ENCODE results near the gene CDCA7L.
A peak's percentile ranks its signal among the peaks of the same experiment; 100 is the strongest.
"Not testable (repeated sequence)": the region's sequence is repeated elsewhere in the genome, so short reads cannot be mapped to it uniquely, and the experiment has no call there.

Gene CDCA7L

DNA sequence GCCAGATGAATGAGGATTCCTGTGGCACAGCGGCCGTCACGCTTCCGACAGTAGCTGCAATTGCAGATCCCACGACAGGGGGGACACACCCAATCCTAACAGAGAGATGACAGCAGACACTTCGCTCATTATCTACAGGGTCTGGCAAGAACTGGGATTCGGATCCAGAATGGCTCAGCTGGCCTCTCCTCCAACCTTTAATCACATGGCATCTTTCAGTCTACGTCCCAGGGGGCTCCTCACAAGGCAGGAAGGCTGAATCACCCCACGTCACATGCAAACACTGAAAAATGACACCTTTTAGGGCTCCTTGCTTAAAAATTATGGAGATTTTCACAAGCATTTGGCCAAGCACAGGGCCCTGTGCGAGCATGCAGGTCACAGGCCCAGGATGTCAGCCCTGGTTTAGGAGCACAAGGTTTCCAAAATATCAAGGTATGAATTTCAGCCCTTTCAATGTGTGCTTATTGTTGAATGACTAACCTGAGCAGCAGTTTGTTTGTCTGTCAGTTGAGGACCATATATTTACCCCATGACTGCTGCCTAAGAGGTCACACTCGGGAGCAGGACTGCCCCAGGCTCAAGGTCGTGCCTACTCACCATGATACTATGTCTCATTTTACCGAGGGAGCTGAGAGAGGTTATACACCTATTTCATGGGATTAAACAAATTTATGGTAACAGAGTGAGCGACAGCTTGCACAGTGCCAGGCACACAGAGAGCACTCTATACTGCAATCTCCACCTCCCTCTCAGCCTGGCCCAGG, 42.5 kb downstream of the CDCA7L start:
- no peak for DNase-seq

DNA sequence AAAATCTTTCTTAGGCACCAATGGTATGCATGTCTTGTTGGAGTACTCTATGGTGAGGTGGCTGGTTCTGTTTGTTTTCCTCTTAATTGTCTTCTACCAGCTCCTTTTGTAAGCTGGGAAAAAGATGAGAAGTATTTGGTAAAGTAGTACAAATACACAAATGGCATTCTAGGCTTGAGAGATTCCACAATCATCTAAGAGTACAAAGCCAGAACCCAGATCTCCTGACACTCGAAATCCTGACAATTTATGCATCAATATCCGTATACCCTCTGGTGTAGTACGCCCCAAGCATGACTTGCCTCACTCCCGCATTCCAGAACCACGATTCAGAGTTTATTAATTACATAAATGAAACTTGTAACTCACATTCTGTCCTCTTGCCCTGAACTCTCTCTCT, 43.5 kb downstream of the CDCA7L start:
- DNase-seq, result no peak

DNA sequence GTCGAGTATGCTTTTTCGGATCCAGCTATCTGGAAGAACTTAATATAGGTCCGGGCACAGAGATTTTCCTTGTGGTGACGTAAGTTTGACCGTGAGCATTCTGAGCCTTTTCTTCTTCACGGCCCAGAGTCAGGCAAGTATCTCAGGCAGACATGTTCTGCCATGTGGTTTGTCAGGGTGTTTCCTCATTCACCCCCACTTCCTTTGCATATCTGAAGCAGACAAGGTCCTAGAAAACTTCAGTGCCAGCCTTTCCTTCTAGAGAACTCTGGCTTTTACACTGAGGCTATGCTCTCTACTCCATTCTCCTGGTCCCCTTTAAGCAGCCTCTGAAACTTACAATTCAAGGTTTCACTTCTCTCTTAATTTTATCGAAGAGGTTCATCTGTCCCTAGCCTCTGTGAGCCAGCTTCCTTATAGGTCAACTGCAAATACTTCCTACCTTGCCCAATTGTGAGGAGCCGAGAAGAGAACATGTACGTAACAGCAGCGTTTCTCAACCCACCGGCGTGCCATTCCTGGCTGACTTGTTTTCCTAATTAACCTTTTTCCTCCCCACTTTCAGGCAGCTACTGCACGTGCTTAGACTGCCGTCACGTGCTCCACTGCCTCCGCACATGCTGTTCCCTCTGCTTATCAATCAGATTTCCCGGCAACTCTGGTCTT, 47.3 kb downstream of the CDCA7L start:
- DNase-seq, result no peak

DNA sequence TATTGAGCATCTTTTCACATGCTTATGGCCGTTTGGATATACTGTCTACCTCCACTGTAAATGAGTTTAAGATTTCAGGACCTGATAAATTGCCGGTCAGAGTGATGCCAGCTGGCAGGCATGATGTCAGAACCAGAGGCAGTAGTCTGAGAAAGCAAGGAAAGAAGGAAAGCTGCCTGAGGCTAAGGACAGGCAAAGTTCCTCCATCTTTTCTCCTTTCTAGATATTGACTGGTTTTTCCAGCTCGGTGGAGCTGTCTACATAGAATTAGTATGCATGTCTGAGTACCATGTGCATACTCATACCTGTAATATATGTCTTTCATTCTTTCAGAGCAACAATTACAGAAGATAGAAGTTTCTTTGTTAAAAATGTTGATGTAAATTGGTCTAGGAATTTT, 52.3 kb downstream of the CDCA7L start:
- DNase-seq, result no peak

DNA sequence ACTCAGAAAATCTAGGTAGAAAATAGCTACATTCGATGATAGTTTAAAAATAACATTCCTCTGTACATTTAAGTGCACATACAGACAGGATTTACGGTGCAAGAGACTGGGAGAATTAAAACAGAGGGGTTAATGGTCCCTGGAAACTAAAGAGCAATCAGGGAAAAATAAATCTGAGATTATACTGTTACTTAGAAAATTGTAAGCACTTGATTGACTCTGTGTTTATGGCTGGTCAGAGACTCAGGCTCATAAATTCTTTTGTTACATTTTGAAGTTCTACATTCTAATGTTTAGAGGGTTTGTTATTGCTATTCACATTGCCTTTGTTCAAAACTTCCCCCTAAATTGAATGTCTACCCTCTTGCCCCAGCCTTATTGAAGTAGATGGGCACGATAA, 54.4 kb downstream of the CDCA7L start:
- DNase-seq, result no peak

DNA sequence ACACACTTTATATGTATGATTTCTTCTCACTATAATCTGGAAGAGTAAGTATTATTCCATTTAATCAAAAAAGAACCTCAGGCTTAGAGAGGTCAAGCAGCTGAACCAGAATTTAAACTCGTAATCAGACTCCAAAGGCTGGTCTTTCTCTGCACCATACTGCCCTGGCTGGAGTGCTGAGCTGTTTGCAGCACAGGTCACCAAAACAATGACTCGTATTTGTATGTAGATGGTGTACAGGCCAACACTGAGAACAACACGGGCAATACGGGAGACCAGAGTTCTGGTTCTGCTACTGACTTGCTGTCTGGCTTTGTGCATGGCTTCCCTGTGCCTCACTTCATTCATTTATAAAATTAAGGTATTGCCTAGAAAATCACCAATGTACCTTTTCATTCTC, 57.9 kb downstream of the CDCA7L start:
- no peak for DNase-seq

DNA sequence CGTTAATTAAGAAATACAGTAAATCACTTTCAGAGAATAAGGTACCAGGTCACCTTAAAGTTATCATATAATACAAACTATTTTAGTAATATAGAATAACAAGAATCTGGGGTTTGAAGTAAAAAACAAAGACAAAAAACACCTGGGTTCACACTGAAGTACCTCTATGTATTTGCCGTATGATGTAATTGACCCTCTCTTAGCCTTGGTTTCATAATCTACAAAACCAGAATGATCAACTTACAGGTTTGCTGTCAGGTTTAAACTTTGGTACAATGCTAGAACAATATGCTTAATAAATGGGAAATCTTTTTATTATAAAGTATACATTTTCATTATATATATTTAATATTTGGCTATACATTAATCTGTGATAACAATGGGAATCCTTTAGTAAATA, 58.3 kb downstream of the CDCA7L start:
- no peak for DNase-seq

DNA sequence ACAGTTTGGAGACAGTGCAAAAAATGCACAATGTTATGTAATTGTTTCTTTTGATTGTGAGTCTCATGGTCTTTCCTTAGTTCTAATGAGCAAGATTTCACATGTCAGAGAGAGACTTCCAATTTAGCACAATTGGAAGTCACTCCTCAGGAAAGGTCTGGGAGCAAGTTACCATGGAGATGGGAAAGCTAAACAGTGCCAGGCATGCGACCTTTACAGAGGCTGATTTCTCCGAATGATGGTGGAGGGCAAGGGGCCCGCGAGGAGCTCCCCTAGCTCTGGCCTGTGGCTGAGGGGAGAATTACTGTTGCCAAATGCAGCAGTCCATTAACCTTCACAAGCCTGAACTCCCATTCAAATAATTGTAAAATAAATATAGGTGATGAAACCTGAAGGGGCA, 59.3 kb downstream of the CDCA7L start:
- no peak for DNase-seq

DNA sequence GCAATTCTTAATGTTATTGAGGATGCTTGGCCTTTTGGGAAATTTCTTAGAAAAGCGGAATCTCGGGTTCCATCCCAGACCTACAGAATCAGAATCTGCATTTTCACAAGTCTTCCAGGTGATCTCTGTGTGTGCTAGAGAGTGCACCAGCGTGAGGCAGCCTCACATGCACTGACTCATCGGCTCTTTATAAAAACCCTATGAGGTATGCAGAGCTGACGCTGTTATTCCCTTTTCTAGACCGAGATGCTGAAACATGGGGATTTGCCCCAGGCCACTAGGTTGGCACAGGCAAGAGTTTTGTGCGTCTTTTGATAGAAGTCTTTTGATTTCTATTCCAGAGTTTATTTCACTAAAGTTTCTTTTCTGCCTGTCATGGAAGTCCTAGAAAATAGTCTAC, 61.2 kb downstream of the CDCA7L start:
- no peak for DNase-seq

DNA sequence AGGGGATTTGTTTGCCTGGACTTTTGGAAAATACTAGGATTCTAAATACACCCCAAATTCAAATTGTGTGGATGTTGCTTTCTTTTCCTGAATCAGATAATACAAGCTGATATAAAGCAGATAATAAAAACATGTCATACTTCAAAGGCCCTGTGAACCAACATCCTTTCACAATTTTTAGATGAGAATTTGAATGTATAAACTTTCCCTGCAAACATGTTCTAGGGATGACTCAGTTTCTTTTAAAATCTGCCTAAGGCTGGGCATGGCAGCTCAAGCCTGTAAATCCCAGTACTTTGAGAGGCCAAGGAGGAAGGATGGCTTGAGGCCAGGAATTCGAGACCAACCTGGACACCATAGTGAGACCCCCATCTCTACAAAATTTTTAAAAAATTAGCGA, 62.2 kb downstream of the CDCA7L start:
- not testable (repeated sequence) for DNase-seq

DNA sequence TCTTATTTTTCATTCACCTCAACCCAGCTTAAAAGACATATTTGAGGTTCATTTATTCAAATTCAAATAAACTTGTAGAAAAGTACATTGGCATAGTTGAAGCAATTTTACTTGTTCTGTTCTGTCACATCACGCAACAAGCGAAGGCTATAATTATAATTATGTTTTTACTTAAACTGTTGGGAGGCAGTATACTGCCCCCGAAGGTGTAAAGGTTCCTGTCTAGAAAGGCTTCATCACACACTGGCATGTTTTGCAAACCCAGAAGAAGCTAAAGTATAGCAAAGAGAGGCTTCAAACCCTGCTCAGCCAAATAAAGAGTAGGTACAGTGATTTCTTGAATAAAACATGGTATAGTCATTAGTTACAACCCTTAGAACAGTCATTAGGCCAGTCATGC, 62.6 kb downstream of the CDCA7L start:
- no peak for DNase-seq

DNA sequence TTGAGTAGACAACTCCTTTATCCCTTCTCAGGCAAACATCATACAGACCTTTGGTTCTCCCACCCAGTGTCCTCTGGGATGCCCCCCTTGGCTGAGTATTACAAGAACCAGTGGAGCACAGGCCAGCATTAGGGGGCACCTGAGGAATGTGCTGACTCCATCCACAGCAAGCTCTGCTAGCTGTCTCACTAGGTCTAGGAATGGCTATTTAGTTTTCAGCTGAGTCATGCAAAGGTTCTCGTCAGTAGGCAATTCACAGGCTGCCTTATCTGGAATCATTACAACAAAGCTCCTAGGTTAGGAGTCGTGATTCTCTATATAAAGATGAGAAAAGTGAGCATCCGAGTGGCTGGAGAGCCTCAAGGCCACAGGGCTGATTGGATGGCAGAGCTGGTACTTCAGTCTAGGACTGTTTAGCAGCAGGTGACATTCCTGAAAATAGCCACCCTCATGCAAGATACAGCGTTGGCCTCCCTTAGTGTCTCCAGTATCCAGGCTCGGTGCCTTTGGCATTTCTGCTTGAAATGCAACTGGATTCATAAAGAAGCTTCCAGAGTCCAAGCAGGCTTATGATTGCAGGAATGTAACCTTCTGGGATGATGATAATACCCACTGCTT, 75.8 kb downstream of the CDCA7L start:
- DNase-seq, result no peak

DNA sequence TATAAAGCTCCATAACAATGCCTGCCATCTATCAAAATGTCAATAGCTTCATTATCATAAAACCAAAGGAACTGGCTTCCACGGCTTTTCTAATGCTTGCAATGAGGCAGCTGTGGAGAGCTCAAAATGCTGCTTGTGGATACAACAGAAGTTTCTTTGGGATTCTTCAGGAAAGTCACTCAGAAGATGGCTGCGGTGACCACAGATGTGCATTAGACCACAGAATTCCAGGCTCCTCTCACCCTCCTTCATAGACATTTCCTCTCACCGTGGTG, 77.2 kb downstream of the CDCA7L start:
- DNase-seq, result peak; percentile 68

DNA sequence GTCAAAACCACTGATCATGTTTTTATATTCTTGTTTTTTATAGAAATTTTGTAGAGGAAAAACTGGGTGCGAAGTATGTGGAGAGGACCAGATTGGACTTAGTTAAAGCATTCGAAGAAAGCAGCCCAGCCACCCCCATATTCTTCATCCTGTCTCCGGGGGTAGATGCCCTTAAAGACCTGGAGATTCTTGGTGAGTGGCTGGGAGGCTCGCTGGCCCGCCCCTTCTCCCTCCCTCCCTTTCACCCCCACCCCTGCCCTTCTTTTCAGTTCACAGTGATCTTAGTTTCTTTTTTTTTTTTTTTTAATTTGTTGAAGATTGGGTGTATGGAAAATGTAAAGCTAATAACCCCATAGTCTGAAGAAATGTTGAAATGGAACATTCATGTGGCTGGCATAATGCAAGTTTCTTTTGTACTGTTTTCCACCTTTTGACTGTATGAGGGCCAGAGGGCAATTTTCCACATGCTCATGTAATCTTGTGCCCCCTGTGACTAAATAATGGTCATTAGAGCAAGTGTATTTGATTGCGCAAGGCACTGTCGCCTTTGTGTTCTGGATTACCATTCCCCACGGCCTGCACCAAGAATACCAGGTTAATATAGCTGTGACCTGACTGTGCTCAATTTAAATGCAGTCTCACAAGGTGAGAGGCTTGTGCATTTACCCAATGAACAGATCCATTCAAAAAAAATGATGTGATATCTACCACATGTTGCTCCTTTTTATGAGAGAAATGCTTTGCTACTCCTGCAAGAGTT, 77.7 kb downstream of the CDCA7L start:
- DNase-seq, result peak; percentile 80

DNA sequence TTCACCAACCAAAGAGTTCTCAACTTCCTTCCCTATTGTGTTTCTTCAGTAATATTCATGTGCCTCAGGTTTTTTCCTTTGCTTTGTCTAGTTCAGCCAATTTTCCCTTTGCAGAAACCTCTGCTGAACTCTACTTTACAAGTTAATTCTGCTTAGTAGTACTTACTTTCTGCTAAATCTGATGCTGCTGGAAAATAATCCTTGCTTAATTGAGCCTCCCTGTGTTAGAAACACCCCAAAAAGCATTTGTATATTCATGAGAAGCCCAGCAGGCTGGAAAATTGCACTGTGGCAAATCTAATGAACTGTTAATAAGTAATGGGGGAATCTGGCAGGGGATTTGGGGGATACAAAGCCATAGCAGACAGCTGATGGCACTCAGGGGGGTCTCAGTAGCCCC, 78.5 kb downstream of the CDCA7L start:
- DNase-seq, result no peak

DNA sequence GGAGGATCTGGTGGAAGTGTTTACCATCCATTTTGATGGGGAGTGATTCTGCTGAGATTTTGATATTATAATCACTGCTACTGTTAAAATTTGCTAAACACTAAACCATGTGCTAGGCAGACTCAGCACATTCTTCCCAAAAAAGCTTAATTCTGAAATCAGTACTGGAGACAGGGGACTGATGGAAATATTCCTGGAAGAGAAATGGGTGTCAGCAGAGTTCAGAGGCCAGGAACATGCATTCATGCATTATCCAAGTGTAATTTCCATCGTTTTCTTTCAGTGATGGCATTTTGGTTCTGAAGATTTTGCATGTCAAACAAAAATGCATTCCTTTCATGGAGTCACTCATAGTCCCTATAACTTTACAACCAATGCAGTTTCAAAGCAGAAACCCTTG, 79.0 kb downstream of the CDCA7L start:
- no peak for DNase-seq

DNA sequence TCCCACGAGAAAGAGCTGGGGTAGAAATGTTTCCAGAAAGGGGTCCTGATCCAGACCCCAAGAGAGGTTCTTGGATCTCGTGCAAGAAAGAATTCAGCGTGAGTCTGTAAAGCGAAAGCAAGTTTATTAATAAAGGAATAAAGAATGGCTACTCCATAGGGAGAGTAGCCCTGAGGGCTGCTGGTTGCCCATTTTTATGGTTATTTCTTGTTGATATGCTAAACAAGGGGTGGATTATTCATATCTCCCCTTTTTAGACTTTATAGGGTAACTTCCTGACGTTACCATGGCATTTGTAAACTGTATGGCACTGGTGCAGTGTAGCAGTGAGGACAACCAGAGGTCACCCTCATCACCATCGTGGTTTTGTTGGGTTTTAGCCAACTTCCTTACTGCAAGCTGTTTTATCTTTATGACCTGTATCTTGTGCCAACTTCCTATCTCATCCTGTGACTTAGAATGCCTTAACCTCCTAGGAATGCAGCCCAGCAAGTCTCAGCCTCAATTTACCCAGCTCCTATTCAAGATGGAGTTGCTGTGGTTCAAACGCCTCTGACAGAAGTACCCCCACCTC, 80.0 kb downstream of the CDCA7L start:
- not testable (repeated sequence) for DNase-seq

DNA sequence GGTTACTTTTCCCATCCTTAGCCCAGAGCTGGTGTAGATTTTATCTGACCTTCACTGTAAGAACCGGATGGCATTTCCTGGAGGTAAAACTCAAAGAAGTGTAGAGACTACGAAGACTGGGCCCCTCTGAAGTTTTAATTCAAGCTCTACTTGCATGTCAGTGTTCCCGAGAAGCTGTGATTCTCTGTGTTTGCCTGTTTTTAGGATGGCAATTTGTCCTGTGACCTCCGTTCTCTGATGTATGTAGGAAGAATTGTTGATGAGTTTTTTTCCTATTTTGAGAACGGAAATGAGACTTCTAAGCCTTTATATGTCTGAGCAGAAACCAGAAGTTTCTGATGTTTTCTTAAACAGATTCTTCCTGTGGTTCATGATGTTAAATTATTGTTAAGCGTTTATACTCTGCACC, 94.1 kb downstream of the CDCA7L start:
- no peak for DNase-seq
